HFFc6 (cell line): Measurements from ENCODE around the gene ITGA6. TPM values are rescaled to one million over a fixed set of nuclear protein-coding genes. Genes with fewer than 3 reads are reported as not detected.

Source experiments
- DNase-seq: peaks from one replicate; pipeline ENCODE4 v3.0.0-alpha.2; 2018
- H3K27ac Mint-ChIP-seq: 2 replicates; pipeline ENCODE4 v1.8.0; 2020; ENCODE audit warnings: mild to moderate bottlenecking, mixed read lengths
- H3K27me3 Mint-ChIP-seq: 2 replicates; pipeline ENCODE4 v1.8.0; 2021; ENCODE audit warnings: mild to moderate bottlenecking, moderate library complexity, mixed read lengths; ENCODE audit not compliant: insufficient read depth
- H3K36me3 Mint-ChIP-seq: 2 replicates; pipeline ENCODE4 v1.8.0; 2021; ENCODE audit warnings: low read depth, mixed read lengths
- H3K4me1 Mint-ChIP-seq: 2 replicates; pipeline ENCODE4 v1.8.0; 2020; ENCODE audit warnings: low read depth, mixed read lengths
- H3K4me3 Mint-ChIP-seq: 2 replicates; pipeline ENCODE4 v1.8.0; 2020; ENCODE audit warnings: mild to moderate bottlenecking, moderate library complexity, mixed read lengths
- H3K9me3 Mint-ChIP-seq: 2 replicates; pipeline ENCODE4 v1.8.0; 2020; ENCODE audit warnings: mild to moderate bottlenecking, mixed read lengths
- CTCF ChIP-seq: fragments of 200-600 bp; sonication (generic); IDR thresholded peaks from 2 replicates; pipeline ENCODE4 v1.5.0; 2021; ENCODE audit warnings: antibody characterized with exemption, mild to moderate bottlenecking
- total RNA-seq, 6 experiments: library from RNA; stranded (reverse); fragmentation: NEBNext Ultra II Directional; extraction: Animal tissue kit (Norgen Biotek cat#: 25700); gene quantifications; 2 replicates in 1 of 6; 3 replicates in 5 of 6; pipeline ENCODE4 v1.2.3, GENCODE V29; 2021

Gene ITGA6
- total RNA-seq, 6 experiments from 2014 or later: 143 to 270 (median 148) TPM

GRCh38 chr2:172454404-172455120 is 27.2 kb downstream of the ITGA6 start:
- Mint-ChIP-seq H3K9me3 (no peaks in the 10 kb centered on the region), H3K27ac (no peak overlapping the region; the same call in 1 of the 2 replicates), H3K4me1 (peaks cover 78% of the 10 kb centered on the region), H3K27me3 (peaks cover 2% of the 10 kb centered on the region; the same call in 1 of the 2 replicates), H3K4me3 (no peak overlapping the region), H3K36me3 (no peaks in the 10 kb centered on the region)
- no peak for DNase-seq
- no peak for TF ChIP-seq CTCF

- Mint-ChIP-seq H3K27me3 (peaks cover 2% of the 10 kb centered on the region; the same call in 1 of the 2 replicates), H3K4me3 (no peak overlapping the region), H3K9me3 (no peaks in the 10 kb centered on the region), H3K27ac (peak overlapping the region; percentile 27; the same call in 1 of the 2 replicates), H3K4me1 (peaks cover 78% of the 10 kb centered on the region), H3K36me3 (no peaks in the 10 kb centered on the region)
- TF ChIP-seq CTCF: no peak
- DNase-seq: no peak
Measured at GRCh38 chr2:172455121-172455515, 27.7 kb downstream of the ITGA6 start.

- H3K4me3 Mint-ChIP-seq: no peak overlapping the region
- peaks cover 81% of the 10 kb centered on the region for H3K4me1 Mint-ChIP-seq
- no peaks in the 10 kb centered on the region for H3K9me3 Mint-ChIP-seq
- TF ChIP-seq CTCF: peak; percentile 17; the same call in 1 of the 2 replicates
- no peaks in the 10 kb centered on the region for H3K36me3 Mint-ChIP-seq
- DNase-seq: no peak
- no peak overlapping the region; the same call in 1 of the 2 replicates for H3K27ac Mint-ChIP-seq
- H3K27me3 Mint-ChIP-seq: peaks cover 2% of the 10 kb centered on the region; the same call in 1 of the 2 replicates
Measured at GRCh38 chr2:172456002-172456401, 28.6 kb downstream of the ITGA6 start.

- no peak overlapping the region for H3K27ac Mint-ChIP-seq
- no peak for DNase-seq
Measured at GRCh38 chr2:172457536-172457935, 30.1 kb downstream of the ITGA6 start.

GRCh38 chr2:172458561-172459124 is 31.3 kb downstream of the ITGA6 start:
- Mint-ChIP-seq H3K9me3 (no peaks in the 10 kb centered on the region), H3K4me3 (no peak overlapping the region), H3K27ac (peak overlapping the region; percentile 57), H3K4me1 (peaks cover 93% of the 10 kb centered on the region), H3K27me3 (peaks cover 4% of the 10 kb centered on the region), H3K36me3 (no peaks in the 10 kb centered on the region)
- no peak for TF ChIP-seq CTCF
- no peak for DNase-seq

More at GRCh38 chr2:172457536-172457935, 30.1 kb downstream of the ITGA6 start:
- Mint-ChIP-seq H3K27me3 (peaks cover 2% of the 10 kb centered on the region; the same call in 1 of the 2 replicates), H3K4me3 (no peak overlapping the region), H3K36me3 (no peaks in the 10 kb centered on the region), H3K9me3 (no peaks in the 10 kb centered on the region), H3K4me1 (peaks cover 89% of the 10 kb centered on the region)
- no peak for TF ChIP-seq CTCF
